Subcutaneous adipose tissue (tissue), 4 donors: ENCODE results near the gene PCDHA11. TPM values are rescaled to one million over a fixed set of nuclear protein-coding genes. Genes with fewer than 3 reads are reported as not detected.
"Not testable (repeated sequence)": the region's sequence is repeated elsewhere in the genome, so short reads cannot be mapped to it uniquely, and the experiment has no call there.

ENCODE experiments used
- total RNA-seq, 4 donors: library from RNA; depleted of rRNA; stranded (reverse); fragments of >200 nt; gene quantifications; one replicate each; pipeline ENCODE4 v1.1.0, GENCODE V29; 2016
- TF ChIP-seq, protein P1 (sequence below): fragments of 450-650 bp; IDR thresholded peaks from one replicate; pipeline ENCODE4 v1.5.1; 2016; ENCODE audit warnings: low read depth, mild to moderate bottlenecking, control low read depth, antibody characterized with exemption, moderate library complexity

The PCDHA11 gene
- total RNA-seq, 4 donors from 2014 or later = 0.22 to 0.34 (median 0.33) TPM; not detected in 1

- TF ChIP-seq, protein P1, sequence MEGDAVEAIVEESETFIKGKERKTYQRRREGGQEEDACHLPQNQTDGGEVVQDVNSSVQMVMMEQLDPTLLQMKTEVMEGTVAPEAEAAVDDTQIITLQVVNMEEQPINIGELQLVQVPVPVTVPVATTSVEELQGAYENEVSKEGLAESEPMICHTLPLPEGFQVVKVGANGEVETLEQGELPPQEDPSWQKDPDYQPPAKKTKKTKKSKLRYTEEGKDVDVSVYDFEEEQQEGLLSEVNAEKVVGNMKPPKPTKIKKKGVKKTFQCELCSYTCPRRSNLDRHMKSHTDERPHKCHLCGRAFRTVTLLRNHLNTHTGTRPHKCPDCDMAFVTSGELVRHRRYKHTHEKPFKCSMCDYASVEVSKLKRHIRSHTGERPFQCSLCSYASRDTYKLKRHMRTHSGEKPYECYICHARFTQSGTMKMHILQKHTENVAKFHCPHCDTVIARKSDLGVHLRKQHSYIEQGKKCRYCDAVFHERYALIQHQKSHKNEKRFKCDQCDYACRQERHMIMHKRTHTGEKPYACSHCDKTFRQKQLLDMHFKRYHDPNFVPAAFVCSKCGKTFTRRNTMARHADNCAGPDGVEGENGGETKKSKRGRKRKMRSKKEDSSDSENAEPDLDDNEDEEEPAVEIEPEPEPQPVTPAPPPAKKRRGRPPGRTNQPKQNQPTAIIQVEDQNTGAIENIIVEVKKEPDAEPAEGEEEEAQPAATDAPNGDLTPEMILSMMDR = no peak
Observed at GRCh38 chr5:140833993-140834392, 34.8 kb upstream of the PCDHA11 start, which contains the start of gene PCDHA7. Gene PCDHA7, plus strand, starts transcription at chr5:140834269. Its CDS starts 115 bp downstream, at chr5:140834384.

DNA sequence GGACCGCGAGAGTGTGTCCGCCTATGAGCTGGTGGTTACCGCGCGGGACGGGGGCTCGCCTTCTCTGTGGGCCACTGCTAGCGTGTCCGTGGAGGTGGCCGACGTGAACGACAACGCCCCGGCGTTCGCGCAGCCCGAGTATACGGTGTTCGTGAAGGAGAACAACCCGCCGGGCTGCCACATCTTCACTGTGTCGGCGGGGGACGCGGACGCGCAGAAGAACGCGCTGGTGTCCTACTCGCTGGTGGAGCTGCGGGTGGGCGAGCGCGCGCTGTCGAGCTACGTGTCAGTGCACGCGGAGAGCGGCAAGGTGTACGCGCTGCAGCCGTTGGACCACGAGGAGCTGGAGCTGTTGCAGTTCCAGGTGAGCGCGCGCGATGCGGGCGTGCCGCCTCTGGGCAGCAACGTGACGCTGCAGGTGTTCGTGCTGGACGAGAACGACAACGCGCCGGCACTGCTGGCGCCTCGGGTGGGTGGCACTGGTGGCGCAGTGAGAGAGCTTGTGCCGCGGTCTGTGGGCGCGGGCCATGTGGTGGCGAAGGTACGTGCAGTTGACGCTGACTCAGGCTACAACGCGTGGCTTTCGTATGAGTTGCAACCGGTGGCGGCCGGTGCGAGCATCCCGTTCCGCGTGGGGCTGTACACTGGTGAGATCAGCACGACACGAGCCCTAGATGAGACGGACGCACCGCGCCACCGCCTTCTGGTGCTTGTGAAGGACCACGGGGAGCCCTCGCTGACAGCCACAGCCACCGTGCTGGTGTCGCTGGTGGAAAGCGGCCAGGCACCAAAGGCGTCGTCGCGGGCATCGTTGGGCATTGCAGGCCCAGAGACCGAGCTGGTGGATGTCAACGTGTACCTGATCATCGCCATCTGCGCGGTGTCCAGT is 32.9 kb upstream of the PCDHA11 start:
- TF ChIP-seq, protein P1 = no peak

DNA sequence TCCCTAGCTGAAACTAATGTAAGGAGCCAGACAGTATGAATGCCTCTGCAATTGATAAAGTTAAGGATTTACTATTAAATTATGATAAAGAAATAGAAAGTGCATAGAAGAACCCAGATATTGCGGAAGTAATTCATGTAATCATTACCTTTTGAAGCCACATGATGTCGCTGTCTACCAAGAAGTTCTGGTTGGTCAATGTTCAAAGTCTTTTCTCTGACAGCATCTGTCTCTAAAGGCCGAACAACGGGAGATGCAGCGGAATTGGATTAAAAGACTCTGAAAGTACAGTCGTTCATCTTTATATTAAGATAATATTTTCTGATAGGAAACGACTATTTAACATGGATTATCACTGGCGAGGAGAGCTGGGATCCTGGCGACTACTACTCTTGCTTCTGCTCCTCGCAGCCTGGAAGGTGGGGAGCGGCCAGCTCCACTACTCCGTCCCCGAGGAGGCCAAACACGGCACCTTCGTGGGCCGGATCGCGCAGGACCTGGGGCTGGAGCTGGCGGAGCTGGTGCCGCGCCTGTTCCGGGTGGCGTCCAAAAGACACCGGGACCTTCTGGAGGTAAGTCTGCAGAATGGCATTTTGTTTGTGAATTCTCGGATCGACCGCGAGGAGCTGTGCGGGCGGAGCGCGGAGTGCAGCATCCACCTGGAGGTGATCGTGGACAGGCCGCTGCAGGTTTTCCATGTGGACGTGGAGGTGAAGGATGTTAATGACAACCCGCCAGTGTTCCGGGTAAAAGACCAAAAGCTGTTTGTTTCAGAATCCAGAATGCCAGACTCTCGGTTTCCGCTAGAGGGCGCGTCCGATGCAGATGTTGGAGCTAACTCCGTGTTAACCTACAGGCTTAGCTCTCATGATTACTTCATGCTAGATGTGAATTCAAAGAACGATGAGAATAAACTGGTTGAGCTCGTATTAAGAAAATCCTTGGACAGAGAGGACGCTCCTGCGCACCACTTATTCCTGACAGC is 27.5 kb upstream of the PCDHA11 start, which contains the start of gene PCDHA8:
Gene PCDHA8 (plus strand): TSS at position 210 of the 985 bp plus-strand sequence. CDS start 135 bp downstream, at position 345.
- TF ChIP-seq, protein P1 = no peak

GRCh38 chr5:140842798-140843733 is 25.7 kb upstream of the PCDHA11 start:
- TF ChIP-seq, protein P1 = no peak

- TF ChIP-seq, protein P1 = not testable (repeated sequence)
Observed at GRCh38 chr5:140848139-140849102, 20.3 kb upstream of the PCDHA11 start, which contains the start of gene PCDHA9. Gene PCDHA9, plus strand, starts transcription at chr5:140848382. Its CDS starts 114 bp downstream, at chr5:140848496.
